Endometrium (tissue), 2 donors: ENCODE data around the gene LRGUK.
"Not testable (repeated sequence)": the region's sequence is repeated elsewhere in the genome, so short reads cannot be mapped to it uniquely, and the experiment has no call there.

Experiments
- FAIRE-seq: peaks from 2 replicates; lab custom pipeline; 2012; peaks lifted over from hg19 to GRCh38; lab: Jason Lieb, UNC
- donor health status: control.
- donor health status: control.

LRGUK gene

DNA sequence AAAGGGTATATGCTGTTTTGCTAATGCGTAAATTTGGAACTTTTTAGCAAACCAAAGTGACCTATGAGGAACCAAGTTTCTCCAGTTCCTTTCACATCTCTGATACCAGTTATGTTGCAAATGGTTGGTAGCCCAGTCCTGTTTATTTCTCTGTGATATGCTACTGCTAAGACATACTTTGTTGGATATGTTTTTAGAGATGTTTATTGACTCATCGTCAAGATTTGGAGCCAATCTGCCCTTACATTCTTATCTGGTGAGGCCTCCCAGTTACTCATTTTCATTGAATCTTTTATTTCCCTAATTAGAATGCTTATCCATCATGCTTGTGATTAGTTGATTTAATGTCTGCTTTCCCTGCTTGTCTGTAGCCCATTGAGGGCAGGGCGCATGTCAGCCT, 58.9 kb downstream of the LRGUK start:
- no peak for FAIRE-seq

DNA sequence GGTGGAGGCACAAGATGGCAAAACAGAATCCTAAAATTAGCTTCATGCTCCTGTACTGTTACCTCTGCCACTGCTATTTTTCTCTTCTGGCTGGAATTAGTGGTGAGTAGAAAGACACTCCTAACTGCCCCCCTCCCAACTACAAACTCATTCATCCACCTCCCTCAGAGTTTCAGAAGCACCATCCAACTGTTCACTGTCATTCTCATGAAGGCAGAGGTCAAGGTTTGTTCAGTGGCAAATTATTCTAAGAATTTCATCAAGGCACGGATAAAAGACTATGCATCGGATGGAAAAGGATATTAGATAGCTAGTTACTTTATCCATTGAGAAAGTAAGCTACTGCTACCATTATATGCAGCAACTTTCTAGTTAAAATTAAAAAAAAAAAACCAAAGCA, 59.7 kb downstream of the LRGUK start:
- FAIRE-seq = no peak

DNA sequence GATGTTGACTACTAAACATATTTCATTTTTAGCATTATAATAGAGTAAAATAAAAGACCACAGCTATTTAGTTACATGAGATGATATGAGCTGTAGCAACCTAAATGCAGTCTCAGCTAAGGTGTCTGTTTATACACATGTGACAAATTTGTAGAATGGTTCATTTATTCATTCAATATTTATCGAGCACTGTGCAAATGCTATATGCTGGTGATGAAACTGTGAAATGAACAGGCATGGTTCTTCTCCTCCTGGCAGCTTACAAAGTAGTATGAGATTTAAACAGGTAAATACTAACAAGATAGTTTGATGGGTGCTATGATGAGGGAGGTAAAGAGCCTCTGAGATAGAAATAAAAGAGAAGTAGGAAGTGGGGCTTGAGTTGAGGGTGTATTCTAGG, 60.8 kb downstream of the LRGUK start:
- no peak for FAIRE-seq

DNA sequence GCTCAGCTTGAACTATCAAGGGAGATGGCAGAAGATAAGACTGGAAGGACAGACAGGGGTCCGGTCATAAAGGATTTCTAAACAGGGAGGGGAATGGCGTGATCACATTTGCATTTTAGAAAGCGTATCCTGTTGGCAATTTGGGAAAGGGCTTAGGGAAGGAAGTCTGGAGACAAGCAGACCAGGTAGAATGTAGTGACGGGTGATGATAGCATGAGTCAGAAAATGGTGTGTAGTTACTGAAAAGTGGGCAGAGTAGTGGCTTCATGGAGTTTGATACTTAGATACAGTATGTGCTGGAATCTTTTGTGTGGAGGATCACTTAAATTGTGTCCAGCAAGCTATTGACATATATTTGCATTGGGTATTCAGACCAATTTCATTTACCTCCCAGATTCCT, 61.2 kb downstream of the LRGUK start:
- no peak for FAIRE-seq

DNA sequence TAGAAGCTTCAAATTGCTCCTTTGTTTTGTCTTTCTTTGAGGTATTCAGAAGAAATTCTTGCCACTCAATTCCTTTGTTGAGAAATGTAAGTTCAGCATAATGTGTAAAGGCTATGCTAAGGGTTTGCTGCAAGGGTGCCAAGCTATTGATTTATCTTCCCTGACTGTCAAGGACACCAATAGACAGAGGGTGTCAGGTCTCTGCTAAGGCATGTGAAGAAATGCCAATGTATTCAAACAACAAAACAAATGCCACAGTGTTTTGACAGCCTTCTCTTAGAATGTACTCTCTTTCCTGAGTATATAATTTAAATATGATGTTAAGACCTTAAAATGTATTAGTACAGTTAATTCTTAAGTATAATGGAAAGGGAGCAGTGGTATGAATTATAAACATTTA, 62.4 kb downstream of the LRGUK start:
- FAIRE-seq = no peak

DNA sequence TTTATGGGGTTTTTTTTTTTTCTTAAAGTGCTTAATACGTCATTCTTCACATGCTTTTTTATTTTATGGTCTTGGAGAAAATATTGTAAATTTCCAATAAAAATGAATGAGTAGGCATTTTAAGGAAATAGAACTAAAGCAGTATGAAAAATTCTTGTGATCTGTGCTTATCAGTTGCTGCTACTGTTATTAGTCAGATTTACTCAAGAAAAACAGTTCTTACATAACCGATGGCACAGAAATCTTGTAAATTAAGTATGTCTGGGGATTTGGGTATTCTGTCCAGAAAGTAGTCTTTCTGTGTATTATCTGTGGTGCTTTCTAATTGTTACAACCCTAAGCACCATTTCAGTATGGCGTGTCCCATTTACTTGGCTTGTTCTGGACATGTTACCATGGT, 64.7 kb downstream of the LRGUK start:
- FAIRE-seq = no peak

DNA sequence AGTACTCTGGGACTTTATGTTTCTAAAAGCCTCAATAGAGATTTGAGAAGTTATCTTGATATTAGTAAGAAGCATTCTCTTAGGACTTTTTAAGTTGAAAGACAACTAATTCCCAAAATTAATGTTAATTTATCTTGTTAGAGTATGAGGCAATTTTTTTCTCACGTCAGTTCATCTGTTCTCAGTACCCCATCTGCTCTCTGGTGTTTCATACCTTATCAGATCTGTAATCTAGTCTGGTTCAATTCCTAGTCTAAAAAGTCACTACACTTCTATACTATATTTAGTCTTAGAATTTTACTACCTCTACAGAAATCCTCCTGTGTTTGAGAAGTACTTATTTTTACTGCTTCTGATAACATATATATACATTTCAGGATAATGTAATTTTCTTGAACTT, 66.1 kb downstream of the LRGUK start:
- no peak for FAIRE-seq

DNA sequence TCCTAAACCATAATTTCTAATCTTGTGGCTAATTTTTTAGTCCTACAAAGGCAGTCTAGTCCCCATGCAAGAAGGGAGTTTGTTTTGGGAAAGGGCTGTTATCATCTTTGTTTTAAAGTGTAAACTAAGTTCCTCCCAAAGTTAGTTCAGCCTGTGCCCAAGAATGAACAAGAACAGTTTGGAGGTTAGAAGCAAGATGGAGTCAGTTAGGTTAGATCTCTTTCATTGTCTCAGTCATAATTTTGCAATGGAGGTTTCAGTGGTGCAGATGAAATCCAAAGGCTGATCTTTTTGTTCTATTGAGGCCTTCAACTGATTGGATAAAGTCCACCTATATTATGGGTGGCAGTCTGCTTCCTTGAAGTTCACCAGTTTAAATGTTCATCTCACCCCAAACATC, 68.1 kb downstream of the LRGUK start:
- FAIRE-seq = no peak

DNA sequence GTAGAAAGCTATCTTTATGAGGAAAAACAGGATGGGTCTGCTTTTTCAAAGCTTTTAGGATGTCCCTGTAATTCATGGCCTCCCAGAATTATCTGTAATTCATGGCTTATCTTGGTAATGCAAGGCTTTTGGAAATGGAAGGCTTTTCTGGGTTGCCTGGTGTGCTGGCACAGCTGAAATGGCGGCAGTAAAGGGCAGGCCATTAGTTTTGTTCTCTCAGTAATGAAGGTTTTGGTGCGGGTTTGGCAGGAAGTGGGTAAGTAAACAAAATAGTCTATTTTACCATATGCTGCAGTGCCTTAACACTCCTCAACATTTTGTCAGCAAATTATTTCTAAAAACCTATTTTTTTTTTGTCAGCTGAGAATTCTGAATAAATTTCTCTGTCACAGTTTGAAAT, 69.3 kb downstream of the LRGUK start:
- FAIRE-seq = no peak

DNA sequence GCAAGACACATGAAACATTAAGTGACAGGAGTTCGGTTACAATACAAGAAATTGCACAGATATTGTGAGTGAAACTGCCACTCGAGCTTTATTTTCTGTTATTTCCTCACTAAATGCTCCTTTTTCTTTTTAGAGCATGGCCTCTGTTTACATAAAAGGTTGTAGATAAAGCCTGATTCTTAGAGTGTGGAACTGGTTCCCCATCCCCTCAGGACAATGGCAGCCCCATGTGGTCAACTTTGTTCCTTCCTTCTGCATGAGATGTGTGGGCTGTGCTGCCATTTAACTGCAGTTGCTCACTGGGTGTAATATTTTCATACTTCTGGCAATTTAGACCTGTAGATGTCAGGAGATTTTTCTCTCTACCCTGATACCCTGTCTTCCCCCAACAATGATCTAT, 70.2 kb downstream of the LRGUK start:
- FAIRE-seq = no peak

DNA sequence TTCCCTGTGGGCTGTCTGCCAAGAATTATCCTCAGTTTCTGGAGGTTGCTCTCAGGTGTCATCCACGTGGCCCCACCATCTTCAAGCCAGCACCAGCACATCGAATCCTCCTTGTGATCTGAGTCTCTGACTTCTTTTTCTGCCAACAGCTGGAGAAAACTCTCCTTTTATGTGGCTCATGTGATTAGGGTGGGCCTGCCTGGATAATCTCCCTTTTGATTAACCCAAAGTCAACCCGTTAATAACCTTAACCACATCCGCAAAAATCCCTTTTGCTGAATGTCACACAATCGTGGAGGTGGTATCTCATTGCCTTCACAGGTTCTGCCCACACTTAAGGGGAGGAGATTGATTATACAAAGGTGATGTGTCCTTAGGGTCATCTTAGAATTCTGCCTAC, 73.8 kb downstream of the LRGUK start:
- FAIRE-seq = no peak

DNA sequence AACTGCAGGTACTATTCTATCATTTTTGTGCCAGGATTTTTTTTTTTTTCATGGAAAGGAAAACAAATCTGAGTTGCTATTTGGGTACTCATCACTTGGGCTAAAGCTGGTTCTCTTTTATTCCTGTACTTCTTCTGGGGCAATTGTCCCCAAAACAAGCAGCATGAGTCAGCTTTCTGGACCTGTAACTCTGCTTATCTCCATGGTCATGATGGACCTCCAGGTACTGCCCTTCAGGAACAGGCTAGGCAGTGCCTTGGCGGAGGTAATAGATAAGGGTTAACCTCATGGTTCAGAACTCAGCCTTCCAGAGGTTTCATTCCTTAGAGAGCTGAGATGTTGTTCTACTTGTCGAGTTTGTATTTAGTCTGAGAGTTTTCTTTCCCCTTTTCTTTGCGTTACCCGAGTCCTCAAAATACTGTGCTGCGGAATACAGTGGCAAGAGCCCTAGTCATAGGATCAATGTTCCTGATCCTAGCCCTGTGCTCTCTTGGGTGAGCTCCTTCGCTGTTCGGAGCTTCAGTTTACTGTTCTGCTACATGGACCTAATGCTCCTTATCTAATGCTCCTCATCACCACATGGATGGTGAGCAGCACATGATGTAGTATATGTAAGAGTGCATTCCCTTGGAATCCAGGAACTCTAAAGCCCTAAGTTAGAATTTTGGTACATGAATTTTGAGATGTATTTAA, 74.6 kb downstream of the LRGUK start:
- no peak for FAIRE-seq

DNA sequence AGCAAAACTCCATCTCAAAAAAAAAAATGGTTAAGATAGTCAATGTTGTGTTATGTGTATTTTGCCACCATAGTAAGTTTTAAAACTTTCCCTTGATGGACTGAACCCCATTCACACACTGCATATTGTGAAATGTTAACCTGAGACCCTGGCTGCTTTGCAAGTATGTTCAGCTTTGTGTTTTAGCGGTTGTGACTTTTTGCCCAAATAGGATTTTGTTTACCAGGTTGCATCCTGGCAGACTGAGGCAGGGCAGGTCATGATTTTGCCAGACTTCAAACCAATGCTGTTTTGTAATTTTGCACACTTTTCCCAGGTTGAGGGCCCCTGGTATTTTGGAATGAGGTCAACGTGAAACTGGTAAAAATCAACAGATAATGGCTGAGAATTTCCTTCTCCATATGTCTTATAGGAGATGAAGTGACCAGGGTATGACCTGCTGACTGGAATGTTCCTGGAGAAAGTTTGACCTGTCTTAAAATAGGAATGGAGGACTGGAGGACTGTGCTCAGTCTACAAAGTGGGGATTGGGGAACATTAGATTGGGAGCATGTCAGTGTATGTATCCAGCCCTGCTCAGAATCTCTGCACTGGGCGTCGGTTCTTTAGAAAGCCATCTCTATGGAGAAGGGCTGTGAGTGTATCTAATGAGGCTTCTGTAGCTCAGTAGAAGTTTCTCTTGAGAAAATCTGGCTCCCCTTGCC, 76.2 kb downstream of the LRGUK start:
- FAIRE-seq = no peak

DNA sequence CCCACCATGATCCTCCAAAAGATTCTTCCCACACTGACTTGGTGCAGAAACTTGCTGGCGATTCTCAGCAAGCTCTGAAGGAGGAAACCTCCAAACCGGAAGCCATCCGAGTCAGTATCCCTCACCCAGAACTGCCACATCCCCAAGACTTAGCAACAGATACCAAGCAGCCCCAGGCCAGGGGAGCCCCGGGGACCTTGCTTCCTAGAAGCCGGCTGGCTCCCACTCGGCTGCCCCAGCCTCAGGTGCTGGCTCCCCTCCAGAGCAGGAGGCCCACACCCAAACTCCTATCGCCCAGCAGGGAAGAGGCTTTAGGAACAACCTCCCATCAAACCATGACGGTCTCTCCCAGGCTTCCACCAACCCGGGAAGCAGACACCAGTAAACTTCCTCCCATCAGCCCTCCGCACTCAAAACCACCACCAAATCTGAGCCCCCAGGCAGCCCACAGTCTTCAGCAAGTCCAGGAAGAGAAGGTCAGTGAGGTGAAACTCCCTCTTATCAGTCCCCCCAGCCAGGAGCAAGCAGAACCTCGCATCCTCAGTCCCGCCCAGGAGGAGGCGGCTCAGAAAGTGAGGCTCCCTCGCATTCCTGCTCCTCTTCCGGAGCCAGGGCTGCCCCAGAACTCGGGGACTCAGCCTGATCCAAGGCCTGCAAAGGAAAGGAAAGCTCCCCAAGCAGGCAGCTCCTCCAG, 82.3 kb downstream of the LRGUK start:
- no peak for FAIRE-seq

DNA sequence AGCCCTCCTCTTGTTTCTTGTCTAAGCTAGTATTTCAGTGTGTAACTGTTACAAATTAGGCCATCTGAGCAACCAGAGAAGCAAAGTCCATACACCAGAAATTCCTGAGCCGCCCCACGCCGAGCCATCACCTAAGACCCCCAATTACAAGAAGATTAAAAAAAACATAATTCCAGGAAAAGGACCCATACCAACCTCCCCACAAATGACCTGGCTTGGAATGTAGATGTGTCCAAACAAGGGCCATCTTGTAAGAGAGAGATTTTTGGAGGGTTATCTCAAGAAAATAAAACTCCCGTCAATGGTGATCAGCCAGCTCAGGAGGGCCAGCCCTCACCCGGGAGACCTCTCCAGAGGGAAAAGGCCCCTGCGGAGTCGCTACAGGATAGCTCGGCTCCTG, 83.1 kb downstream of the LRGUK start:
- FAIRE-seq = no peak

DNA sequence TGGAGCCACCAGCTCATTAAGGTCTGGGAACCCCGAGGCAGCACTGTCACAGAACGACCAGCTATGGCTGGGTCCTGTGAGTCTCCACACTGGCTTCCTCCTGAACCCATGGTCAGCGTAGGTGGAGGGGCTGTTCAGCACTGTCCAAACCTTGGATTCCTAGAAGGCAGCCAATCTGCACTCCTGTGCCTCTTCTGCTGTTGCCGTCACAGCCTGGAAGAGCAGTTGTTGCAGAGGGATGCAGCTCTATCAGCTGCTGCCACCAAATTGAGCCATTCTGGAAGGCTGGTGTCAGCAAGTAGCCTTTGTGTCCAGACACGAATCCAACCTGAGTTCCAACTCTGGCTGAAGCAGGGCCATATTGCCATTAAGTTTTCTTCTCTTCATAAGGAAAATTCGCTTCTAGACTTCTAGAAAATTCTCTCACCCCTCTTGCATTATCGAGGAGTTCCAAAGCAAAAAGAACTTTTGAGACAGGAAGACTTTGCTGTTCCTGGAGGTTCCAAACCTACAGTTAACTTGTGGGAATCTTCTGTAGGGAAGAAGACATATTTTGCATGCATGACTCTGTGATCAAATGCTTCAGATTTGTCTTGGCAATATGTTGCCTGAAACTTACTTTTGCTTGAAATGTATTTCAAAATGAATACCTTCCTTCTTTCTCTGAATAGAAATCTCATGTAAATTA, 84.0 kb downstream of the LRGUK start:
- no peak for FAIRE-seq

DNA sequence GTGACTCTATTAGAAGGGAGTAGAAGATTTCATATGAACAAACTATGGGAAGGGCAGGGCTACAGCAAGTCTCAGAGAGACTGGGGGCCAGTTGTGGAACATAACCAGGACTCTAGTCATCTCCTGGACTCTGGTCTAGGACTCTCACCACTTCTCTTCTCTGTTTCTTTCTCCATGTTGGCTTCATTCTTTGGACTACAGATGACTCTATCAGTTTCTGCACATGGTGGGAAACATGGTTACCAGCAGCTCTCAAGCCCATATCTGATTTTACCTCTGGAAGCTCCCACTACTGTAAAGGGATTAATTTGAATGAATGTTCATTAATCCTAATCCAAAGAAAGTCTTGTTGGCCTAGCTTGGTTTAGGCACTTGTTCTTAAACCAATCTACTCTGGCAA, 84.7 kb downstream of the LRGUK start:
- no peak for FAIRE-seq

DNA sequence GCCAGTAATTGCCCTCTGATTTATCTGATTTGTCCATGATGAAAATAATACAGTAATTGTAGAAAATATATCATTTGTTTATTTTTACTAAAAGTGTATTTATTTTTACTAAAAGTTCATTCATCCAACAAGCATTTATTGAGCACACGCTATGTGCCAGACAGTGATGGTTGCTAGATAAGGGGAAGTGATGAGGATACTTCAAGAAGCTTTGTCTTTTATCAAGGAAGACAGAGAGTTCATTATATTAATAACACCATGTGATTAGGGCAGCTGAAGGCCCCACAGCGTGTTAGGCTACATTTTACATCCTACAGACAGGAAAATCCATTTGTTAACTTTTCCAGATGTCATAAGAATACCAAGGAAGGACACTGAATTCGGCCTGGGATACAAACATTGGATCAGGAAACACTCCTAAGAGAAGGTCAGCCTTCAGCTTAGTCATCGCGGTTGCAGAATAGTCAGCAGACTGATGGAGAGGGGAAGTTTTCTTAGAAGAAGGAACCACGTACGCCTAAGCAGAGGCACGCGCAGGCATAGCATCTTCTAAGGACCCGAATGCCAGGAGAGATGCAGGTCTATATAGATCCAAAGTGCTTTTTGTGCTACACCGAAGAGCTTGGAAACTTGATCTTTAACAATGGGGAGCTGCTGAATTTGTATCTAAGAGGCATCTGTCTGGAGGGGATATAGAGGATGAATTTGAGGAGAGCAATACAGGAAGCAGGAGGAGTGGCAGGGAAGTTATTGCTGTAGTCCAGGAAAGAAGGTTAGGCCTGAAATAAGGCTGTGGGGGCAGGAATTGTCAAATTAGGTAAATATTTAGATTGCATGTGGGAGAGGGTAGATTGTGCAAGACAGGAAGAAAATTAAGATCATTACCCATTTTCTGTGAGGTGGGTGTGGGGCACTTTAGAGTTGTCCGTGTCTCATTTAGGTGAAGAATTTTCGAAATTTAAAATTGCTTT, 85.7 kb downstream of the LRGUK start:
- FAIRE-seq = no peak

DNA sequence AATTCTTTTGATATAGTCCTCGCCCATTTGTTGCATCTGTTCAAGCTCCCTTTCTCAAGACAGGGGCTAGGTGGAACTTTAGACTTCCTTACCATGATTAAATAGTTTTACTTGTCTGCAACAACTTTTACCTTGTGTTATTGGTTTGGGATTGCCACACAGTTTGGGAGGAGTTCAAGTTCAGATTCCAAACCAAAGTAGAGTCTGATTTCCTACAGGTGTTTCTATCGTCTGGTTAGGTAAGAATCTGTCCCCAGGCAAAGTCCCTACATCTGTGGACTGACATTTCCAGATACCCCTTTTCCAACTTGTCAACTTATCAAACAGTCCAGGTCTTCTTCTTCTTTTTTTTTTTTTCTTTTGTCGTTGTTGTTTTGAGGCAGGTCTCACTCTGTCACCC, 93.1 kb downstream of the LRGUK start:
- no peak for FAIRE-seq

DNA sequence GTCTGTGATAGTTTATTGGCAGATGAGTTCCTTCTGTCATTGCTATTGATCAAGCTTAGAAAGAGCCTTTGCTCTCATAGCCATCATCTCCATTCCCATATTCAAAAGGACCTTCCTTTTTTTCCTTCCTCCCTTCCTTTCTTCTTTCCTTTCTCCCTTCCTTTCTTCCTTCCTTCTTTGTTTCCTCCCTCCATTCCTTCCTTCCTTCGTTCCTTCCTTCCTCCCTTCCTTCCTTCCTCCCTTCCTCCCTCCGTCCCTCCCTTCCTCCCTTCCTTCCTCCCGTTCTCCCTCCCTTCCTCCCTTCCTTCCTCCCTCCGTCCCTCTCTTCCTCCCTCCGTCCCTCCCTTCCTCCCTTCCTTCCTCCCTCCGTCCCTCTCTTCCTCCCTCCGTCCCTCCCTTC, 104.2 kb downstream of the LRGUK start:
- not testable (repeated sequence) for FAIRE-seq

DNA sequence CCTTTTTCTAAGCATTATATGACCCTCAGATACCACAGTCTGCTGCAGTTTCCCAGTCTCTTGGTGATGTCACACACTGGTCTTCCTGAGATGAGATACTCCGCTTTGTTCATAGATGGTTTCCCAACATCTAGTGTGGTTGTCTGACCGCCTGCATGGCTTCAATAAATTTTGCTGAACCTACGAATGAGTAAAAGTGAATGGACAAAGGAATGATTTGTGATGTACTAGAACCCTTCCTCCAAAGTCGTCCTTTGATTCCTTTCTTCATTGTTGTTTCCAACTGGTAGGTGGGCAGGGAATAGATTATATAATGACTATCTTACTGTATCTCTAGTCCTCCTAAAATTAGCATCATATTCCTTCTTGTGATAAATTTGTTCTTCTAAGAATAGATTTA, 107.1 kb downstream of the LRGUK start:
- FAIRE-seq = no peak

DNA sequence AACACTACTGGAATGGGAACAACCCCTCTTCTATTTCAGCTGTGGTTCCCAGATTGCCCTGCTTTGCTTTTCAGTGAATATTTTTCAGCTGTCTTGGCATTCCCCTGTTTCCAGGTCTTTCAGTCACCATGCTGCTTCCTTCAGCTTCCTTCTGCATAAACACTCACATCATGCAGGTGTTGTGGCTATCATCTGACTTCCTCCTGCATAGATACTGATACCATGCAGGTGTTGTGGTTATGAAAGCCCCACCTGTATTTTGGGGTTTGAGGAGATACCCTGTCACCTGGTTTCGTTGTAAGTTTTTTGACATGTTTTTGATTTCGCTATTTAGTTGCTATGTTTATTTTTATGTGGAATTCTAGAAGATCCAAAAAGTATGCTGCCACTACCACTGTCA, 118.1 kb downstream of the LRGUK start:
- no peak for FAIRE-seq
